HL-60 (cell line): ENCODE data around the gene AK8.

ENCODE experiments used
- DNase-seq, 2 experiments: peaks; one replicate each; pipeline ENCODE4 v3.0.0-alpha.2; 2010 to 2020; ENCODE audit warnings: low read depth in 1 of 2, low spot score in 1 of 2
- H3K27ac ChIP-seq: fragments of 250-450 bp; sonication (Bioruptor Pico); replicated peaks from 2 replicates; pipeline ENCODE4 v1.5.1; 2020; ENCODE audit warnings: mild to moderate bottlenecking, moderate library complexity
- H3K27me3 ChIP-seq: fragments of 250-450 bp; sonication (Bioruptor Pico); 2 replicates; pipeline ENCODE4 v1.5.1; 2021; ENCODE audit warnings: mild to moderate bottlenecking, moderate library complexity; ENCODE audit not compliant: insufficient read depth, poor library complexity, severe bottlenecking
- H3K4me3 ChIP-seq: replicated peaks from 2 replicates; pipeline ENCODE4 v1.5.1; 2011; ENCODE audit warnings: mild to moderate bottlenecking, control low read depth, low read length; ENCODE audit not compliant: insufficient read depth
- GABPA ChIP-seq: IDR thresholded peaks from 2 replicates; pipeline ENCODE4 v1.6.1; 2012; ENCODE audit warnings: low read depth
- POLR2AphosphoS5 ChIP-seq: IDR thresholded peaks from 2 replicates; pipeline ENCODE4 v1.6.1; 2012; ENCODE audit warnings: low read depth
- REST ChIP-seq: IDR thresholded peaks from 2 replicates; pipeline ENCODE4 v1.6.1; 2012; ENCODE audit warnings: low read depth; ENCODE audit not compliant: insufficient replicate concordance
- SPI1 ChIP-seq: IDR thresholded peaks from 2 replicates; pipeline ENCODE4 v1.6.1; 2012; ENCODE audit warnings: low read depth, mild to moderate bottlenecking, borderline replicate concordance
- TF ChIP-seq, protein P1 (sequence below): IDR thresholded peaks from one replicate; pipeline ENCODE4 v1.5.1; 2011; ENCODE audit warnings: low read length, control low read depth, inconsistent platforms; ENCODE audit not compliant: insufficient read depth

The AK8 gene

DNA sequence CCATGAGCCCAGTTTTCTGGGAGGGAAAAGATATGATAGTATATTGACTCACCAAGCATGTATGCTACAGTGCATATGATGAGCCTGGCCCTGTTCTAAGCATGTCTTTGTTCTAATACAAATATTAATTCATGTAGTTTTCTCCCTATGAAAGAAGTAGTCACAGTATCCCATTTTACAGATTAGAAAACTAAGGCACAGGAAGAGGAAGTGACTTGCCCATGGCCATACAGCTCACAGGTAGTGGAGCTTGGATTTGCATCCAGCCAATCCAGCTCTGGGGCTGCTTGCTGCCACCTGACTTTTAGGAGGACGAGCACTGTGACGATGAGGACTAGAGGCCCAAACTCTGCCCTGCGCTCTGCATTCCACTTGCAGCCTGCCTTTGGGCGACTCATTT lies 76.4 kb downstream of the AK8 start:
- Histone ChIP-seq H3K27ac (no peak overlapping the region), H3K4me3 (no peak overlapping the region), H3K27me3 (peaks cover 13% of the 10 kb centered on the region)
- TF ChIP-seq GABPA (no peak), SPI1 (no peak), REST (no peak), POLR2AphosphoS5 (no peak)
- TF ChIP-seq, protein P1, sequence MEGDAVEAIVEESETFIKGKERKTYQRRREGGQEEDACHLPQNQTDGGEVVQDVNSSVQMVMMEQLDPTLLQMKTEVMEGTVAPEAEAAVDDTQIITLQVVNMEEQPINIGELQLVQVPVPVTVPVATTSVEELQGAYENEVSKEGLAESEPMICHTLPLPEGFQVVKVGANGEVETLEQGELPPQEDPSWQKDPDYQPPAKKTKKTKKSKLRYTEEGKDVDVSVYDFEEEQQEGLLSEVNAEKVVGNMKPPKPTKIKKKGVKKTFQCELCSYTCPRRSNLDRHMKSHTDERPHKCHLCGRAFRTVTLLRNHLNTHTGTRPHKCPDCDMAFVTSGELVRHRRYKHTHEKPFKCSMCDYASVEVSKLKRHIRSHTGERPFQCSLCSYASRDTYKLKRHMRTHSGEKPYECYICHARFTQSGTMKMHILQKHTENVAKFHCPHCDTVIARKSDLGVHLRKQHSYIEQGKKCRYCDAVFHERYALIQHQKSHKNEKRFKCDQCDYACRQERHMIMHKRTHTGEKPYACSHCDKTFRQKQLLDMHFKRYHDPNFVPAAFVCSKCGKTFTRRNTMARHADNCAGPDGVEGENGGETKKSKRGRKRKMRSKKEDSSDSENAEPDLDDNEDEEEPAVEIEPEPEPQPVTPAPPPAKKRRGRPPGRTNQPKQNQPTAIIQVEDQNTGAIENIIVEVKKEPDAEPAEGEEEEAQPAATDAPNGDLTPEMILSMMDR: no peak
- DNase-seq: no peak

DNA sequence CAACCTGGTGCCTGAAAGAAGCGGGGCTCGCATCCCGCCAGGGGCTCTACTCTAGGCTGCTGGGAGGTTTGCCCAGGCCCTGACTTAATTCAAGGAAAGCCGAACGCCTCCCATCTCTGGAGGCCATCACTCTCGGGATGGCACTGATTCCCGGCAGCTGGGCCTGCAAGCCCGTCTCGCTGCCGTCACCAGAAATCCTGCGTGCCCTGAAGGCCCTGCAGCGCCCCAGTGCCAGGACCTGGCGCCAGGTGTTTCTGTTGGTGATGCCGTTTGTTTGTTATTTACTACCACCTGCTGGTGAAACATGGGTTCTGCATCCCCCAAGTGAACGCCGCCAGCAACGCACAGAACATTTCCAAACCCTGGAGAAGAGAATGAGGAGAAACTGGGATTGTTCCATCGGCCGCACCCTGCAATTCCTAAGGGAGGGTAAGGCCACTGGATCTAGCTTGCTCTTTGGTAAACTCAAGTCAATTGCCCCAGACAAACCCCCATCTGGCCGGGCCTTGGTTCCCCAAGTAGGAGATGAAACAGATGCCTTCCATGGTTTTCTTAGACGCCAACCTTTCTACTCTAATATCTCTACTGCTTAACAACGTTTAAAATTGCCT lies 77.9 kb downstream of the AK8 start:
- Histone ChIP-seq H3K4me3 (no peak overlapping the region), H3K27me3 (peaks cover 4% of the 10 kb centered on the region), H3K27ac (no peak overlapping the region)
- DNase-seq: peak; percentile 24 to 61
- TF ChIP-seq, protein P1: peak; percentile 60
- TF ChIP-seq SPI1: no peak

- H3K27me3 ChIP-seq: no peaks in the 10 kb centered on the region
- no peak overlapping the region for H3K4me3 ChIP-seq
- TF ChIP-seq, protein P1: no peak
- no peak for TF ChIP-seq SPI1
- no peak for TF ChIP-seq REST
- no peak for TF ChIP-seq GABPA
- TF ChIP-seq POLR2AphosphoS5: no peak
- no peak overlapping the region for H3K27ac ChIP-seq
- peak in 1 of 2 experiments; percentile 54 for DNase-seq
These were observed 79.0 kb downstream of the AK8 start for GRCh38 chr9:132798817-132799790.
